Vagina (tissue), 2 donors: ENCODE data around the gene IST1. TPM values are rescaled to one million over a fixed set of nuclear protein-coding genes. Genes with fewer than 3 reads are reported as not detected.

ENCODE experiments used
- DNase-seq, 2 donors: peaks; one replicate each; pipeline ENCODE4 v3.0.0-alpha.2; 2017; ENCODE audit errors: extremely low spot score in 2 of 2
- H3K27ac ChIP-seq: fragments of 200-600 bp; sonication (generic); one replicate; pipeline ENCODE4 v1.5.1; 2019
- H3K27me3 ChIP-seq: fragments of 200-600 bp; sonication (generic); one replicate; pipeline ENCODE4 v1.5.1; 2019
- H3K36me3 ChIP-seq, 2 donors: fragments of 200-600 bp; sonication (generic); one replicate each; pipeline ENCODE4 v1.5.1; 2017 to 2019
- H3K4me1 ChIP-seq: fragments of 200-600 bp; sonication (generic); one replicate; pipeline ENCODE4 v1.5.1; 2019
- H3K4me3 ChIP-seq, 2 donors: fragments of 200-600 bp; sonication (generic); 1 replicate in 1 of 2; 2 replicates in 1 of 2; pipeline ENCODE4 v1.5.1; 2016 to 2019
- H3K9me3 ChIP-seq: fragments of 200-600 bp; sonication (generic); one replicate; pipeline ENCODE4 v1.5.1; 2019
- POLR2A ChIP-seq, 2 donors: fragments of 450-650 bp; IDR thresholded peaks; one replicate each; pipeline ENCODE4 v1.6.1; 2017; ENCODE audit warnings: antibody characterized with exemption in 2 of 2, mild to moderate bottlenecking in 2 of 2, moderate library complexity in 2 of 2
- POLR2AphosphoS5 ChIP-seq, 2 donors: sonication (generic); formaldehyde crosslinking; IDR thresholded peaks; one replicate each; pipeline ENCODE4 v1.9.0; 2017; ENCODE audit warnings: antibody characterized with exemption in 2 of 2, mild to moderate bottlenecking in 2 of 2, low read depth in 1 of 2; ENCODE audit not compliant: insufficient read depth in 1 of 2
- intact Hi-C: fragments of 100-400 bp; cut with DNase I; formaldehyde crosslinking; loops from one replicate; pipeline ENCODE4 v1.15.1; 2023
- total RNA-seq: library from RNA; depleted of rRNA; stranded (reverse); fragments of >200 nt; gene quantifications from one replicate; pipeline ENCODE4 v1.2.3, GENCODE V29; 2016
- TF ChIP-seq, protein P1 (sequence below), 3 experiments: fragments of 450-650 bp in 2 of 3; fragments of 200-600 bp in 1 of 3; sonication (generic) in 1 of 3; IDR thresholded peaks; one replicate each; pipeline ENCODE4 v1.5.1; 2017 to 2019; ENCODE audit warnings: antibody characterized with exemption in 3 of 3, mild to moderate bottlenecking in 2 of 3, moderate library complexity in 2 of 3

The IST1 gene
- total RNA-seq, 1 donor from 2014 or later = 159 TPM

DNA sequence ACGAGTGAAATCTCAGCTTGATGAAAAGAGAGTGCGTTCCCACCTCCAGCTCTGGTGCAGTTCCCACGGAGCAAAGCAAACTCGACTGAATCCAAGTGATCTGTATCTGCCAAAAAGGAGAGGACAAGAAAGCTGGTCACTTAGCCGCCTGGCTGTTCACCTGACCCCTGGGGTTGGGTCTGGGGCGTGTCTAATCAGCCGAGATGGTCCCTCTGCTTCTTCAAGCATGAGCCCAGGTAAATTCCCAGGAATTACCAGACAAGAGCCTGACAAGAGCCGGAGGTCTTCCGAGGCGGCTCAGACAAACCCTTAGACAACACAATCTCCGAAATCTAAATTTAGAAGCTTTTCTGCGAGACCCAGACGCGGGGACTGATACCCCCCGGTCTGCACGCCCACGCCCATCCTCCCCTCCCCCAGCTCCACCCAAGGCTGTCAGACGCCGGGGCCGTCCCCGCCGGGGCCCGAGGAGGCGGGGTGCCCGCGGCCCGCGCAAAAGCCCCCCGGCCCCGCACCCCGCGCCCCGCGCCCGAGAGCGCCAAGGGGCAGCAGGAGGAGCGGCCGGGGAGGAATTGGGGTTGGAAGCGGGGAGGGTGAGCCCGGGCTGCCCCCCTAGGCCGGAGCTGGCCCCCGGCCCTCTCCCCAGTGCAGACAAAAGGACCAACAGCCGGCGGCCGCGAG is 12.0 kb upstream of the IST1 start:
- peaks cover 27% of the 10 kb centered on the region for H3K4me1 ChIP-seq
- peaks cover 0 to 19% of the 10 kb centered on the region in 2 donors for H3K36me3 ChIP-seq
- no peak for DNase-seq
- intact Hi-C loops = loop anchor here (10.0 kb wide), 1 partner anchor 159 kb away; the partner anchor contains the start of gene PHLPP2
- H3K4me3 ChIP-seq = peak overlapping the region; percentile 81 to 98
- no peaks in the 10 kb centered on the region for H3K9me3 ChIP-seq
- no peaks in the 10 kb centered on the region for H3K27me3 ChIP-seq
- peak overlapping the region; percentile 99 for H3K27ac ChIP-seq
- TF ChIP-seq POLR2AphosphoS5 (IDR thresholded peaks at IDR 0.05; ENCODE audit: insufficient read depth in 1 of 2, low read depth in 1 of 2) (no peak), POLR2A (IDR thresholded peaks at IDR 0.05) (no peak)
- TF ChIP-seq, protein P1, sequence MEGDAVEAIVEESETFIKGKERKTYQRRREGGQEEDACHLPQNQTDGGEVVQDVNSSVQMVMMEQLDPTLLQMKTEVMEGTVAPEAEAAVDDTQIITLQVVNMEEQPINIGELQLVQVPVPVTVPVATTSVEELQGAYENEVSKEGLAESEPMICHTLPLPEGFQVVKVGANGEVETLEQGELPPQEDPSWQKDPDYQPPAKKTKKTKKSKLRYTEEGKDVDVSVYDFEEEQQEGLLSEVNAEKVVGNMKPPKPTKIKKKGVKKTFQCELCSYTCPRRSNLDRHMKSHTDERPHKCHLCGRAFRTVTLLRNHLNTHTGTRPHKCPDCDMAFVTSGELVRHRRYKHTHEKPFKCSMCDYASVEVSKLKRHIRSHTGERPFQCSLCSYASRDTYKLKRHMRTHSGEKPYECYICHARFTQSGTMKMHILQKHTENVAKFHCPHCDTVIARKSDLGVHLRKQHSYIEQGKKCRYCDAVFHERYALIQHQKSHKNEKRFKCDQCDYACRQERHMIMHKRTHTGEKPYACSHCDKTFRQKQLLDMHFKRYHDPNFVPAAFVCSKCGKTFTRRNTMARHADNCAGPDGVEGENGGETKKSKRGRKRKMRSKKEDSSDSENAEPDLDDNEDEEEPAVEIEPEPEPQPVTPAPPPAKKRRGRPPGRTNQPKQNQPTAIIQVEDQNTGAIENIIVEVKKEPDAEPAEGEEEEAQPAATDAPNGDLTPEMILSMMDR (IDR thresholded peaks at IDR 0.05) = no peak

DNA sequence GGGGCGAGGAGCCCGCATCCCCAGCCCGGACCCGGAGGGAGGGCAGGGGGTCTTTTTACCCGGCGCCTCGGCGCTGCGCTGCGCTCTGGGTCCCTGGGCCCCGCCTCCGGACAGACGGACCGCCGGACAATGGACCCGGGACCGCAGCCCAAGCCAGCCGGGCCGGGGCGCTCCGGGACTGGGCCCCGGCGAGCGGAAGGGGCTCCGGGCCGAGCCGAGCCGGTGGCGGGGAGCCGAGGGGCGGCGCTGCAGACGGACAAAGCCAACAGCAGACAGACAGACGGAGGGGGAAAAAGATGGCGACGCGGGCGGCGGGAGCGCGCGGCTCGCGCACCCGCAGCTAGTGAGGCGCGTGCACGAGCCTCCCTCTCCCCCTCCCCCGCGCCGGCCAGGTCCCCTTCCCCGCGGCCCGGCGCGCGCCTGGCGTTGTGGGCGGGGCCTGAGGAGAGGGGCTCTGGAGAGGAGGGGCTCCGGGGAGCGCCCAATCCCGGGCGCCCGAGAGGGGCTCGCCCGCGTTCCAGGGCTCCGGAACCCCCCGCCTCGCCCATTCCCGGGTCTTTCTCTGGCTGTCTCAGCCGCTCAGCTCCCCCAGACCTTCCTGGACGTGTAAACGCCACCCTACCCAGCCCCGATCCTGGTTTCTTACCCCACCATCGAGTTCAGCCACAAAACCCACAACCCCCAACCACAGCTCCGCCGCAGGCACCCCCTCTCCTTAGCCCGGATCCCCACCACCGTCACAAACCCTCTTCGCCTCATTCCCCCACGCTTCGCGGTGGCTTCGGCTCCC is 11.3 kb upstream of the IST1 start, which contains the start of gene ZNF821:
TSS of gene ZNF821 (minus strand) at position 334 of the 790 bp plus-strand sequence. CDS start 4,236 bp downstream, outside the sequence.
- Histone ChIP-seq H3K4me1 (peaks cover 27% of the 10 kb centered on the region), H3K9me3 (no peaks in the 10 kb centered on the region), H3K27me3 (no peaks in the 10 kb centered on the region), H3K36me3 (peaks cover 0 to 11% of the 10 kb centered on the region in 2 donors), H3K4me3 (peak within 1 kb of the TSS; percentile 81 to 98), H3K27ac (peak within 1 kb of the TSS; percentile 99)
- no peak for DNase-seq
- intact Hi-C loops = loop anchor here (10.0 kb wide), 1 partner anchor 159 kb away; the partner anchor contains the start of gene PHLPP2
- TF ChIP-seq POLR2AphosphoS5 (IDR thresholded peaks at IDR 0.05; ENCODE audit: insufficient read depth in 1 of 2, low read depth in 1 of 2) (peak in 1 of 2 donors; percentile 50), POLR2A (IDR thresholded peaks at IDR 0.05) (no peak)
- TF ChIP-seq, protein P1 (IDR thresholded peaks at IDR 0.05) = peak in 1 of 3 experiments; percentile 9

DNA sequence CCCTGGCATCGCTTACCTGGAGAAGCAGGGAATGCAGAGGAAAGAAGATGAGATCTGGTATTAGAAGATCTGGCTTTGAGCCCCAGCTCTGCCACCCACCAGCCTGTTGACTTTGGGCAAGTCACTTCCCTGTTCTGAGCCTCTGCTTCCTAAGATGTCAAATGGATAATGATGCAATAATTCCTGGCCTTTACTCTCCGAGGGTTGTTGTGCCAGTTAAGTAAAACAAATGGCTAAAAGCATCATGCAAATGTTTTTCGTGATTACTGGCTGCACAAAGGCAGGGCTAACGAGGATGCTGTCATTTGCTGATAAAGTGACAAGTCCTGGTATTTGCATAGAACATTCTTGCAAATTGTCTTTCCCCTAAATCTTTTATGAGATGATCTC is 10.1 kb upstream of the IST1 start:
- DNase-seq = no peak
- intact Hi-C loops = loop anchor here (10.0 kb wide), 1 partner anchor 160 kb away; the partner anchor contains the start of gene PHLPP2
- TF ChIP-seq, protein P1 (IDR thresholded peaks at IDR 0.05) = no peak
- TF ChIP-seq POLR2AphosphoS5 (IDR thresholded peaks at IDR 0.05; ENCODE audit: insufficient read depth in 1 of 2, low read depth in 1 of 2) = no peak
- H3K4me1 ChIP-seq = peaks cover 27% of the 10 kb centered on the region
- peak overlapping the region in 1 of 2 donors; percentile 81 for H3K4me3 ChIP-seq
- no peaks in the 10 kb centered on the region for H3K9me3 ChIP-seq
- no peak overlapping the region for H3K27ac ChIP-seq
- no peaks in the 10 kb centered on the region for H3K27me3 ChIP-seq
- peaks cover 0 to 7% of the 10 kb centered on the region in 2 donors for H3K36me3 ChIP-seq

DNA sequence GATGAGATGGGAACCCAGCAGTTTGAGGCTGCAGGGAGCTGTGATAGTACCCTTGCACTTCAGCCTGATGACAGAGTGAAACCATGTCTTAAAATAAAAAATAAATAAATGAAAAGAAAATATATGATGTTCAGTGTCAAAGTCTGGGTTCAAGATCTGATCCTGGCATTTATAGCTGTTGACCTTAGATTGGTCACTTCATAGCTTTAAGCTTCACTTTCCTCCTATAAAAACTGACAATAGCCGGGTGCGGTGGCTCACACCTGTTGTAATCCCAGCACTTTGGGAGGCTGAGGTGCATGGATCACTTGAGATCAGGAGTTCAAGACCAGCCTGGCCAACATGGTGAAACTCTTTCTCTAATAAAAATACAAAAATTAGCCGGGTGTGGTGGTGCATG is 6.2 kb upstream of the IST1 start:
- no peak for DNase-seq
- H3K9me3 ChIP-seq = no peaks in the 10 kb centered on the region
- intact Hi-C loops = loop anchor here (10.0 kb wide), 1 partner anchor 164 kb away; the partner anchor contains the start of gene PHLPP2
- peaks cover 11% of the 10 kb centered on the region for H3K4me1 ChIP-seq
- H3K27ac ChIP-seq = no peak overlapping the region
- H3K4me3 ChIP-seq = no peak overlapping the region
- H3K27me3 ChIP-seq = no peaks in the 10 kb centered on the region
- TF ChIP-seq, protein P1 (IDR thresholded peaks at IDR 0.05) = no peak
- no peak for TF ChIP-seq POLR2A (IDR thresholded peaks at IDR 0.05)
- TF ChIP-seq POLR2AphosphoS5 (IDR thresholded peaks at IDR 0.05; ENCODE audit: insufficient read depth in 1 of 2, low read depth in 1 of 2) = no peak
- H3K36me3 ChIP-seq = no peaks in the 10 kb centered on the region
